Right lobe of liver (tissue), 4 donors: Measurements from ENCODE around the gene KCNRG.

ENCODE experiments used
- CTCF ChIP-seq, 4 donors: fragments of 200-600 bp in 3 of 4; fragments of 450-650 bp in 1 of 4; IDR thresholded peaks; one replicate each; pipeline versions ENCODE4 v1.5.1 to v1.8.0; 2016 to 2022; ENCODE audit warnings: antibody characterized with exemption in 4 of 4, mild to moderate bottlenecking in 2 of 4
- POLR2A ChIP-seq: fragments of 450-650 bp; IDR thresholded peaks from one replicate; pipeline ENCODE4 v1.6.1; 2017; ENCODE audit warnings: antibody characterized with exemption, mild to moderate bottlenecking
- donor health status: DM: no; HTN: no; CAD: no.
- donor health status: DM: no; HTN: no; CAD: no.
- donor health status: DM: no; HTN: yes; CAD: no.

DNA sequence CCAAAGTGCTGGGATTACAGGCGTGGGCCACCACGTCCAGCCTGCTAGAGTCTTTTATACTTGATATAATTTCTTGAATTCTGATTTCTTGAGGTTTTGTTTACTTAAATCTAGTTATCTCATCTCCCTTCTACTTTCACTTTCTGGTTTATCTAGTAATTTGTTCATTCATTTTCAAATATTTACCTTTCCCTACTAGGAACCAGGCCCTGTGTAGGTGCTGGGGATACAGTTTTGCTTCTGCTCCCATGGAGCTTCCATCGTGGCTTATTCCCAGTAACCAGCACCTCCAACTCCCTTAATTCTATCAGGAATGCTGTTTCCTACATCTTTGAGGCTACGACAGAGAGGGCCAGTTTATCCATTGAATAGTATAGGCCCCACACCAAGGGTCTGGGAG lies 42.5 kb upstream of the KCNRG start:
- no peak for TF ChIP-seq CTCF (IDR thresholded peaks at IDR 0.05)
- TF ChIP-seq POLR2A: no peak
